Hepatocyte (in vitro differentiated cells): Measurements from ENCODE around the gene IGSF8.

Experiments
- CTCF ChIP-seq: fragments of 200-600 bp; sonication (generic); IDR thresholded peaks from 2 replicates; pipeline ENCODE4 v1.5.1; 2016; ENCODE audit warnings: antibody characterized with exemption, mild to moderate bottlenecking; ENCODE audit not compliant: poor library complexity
- EZH2 ChIP-seq: fragments of 200-600 bp; sonication (generic); IDR thresholded peaks from 2 replicates; pipeline ENCODE4 v1.6.1; 2016; ENCODE audit warnings: antibody characterized with exemption, mild to moderate bottlenecking, borderline replicate concordance

- no peak for TF ChIP-seq EZH2
- TF ChIP-seq CTCF, result no peak
These were observed 34.3 kb downstream of the IGSF8 start for GRCh38 chr1:160064164-160064563.
